Stimulated activated naive CD8-positive, alpha-beta T cell treated with anti-CD3 and anti-CD28 coated beads, Interleukin-15, amount 100 ng/mL, for 72 hours (primary cell): ENCODE data around the gene LONP2.
"Not testable (repeated sequence)": the region's sequence is repeated elsewhere in the genome, so short reads cannot be mapped to it uniquely, and the experiment has no call there.

ENCODE experiments used
- ATAC-seq: fragments of 150-1000 bp; cut with Tn5 transposase; 2 replicates; pipeline ENCODE4 v1.10.0; 2021; ENCODE audit warnings: mild to moderate bottlenecking, moderate library complexity
- DNase-seq, 2 donors: peaks; one replicate each; pipeline ENCODE4 v3.0.0; 2021 to 2022
- H3K27ac Mint-ChIP-seq, 2 donors: one replicate each; pipeline ENCODE4 v1.8.0; 2022; ENCODE audit warnings: mild to moderate bottlenecking in 2 of 2, mixed read lengths in 2 of 2, moderate library complexity in 2 of 2
- H3K27me3 Mint-ChIP-seq: one replicate; pipeline ENCODE4 v1.8.0; 2022; ENCODE audit warnings: mixed read lengths
- H3K4me1 Mint-ChIP-seq: one replicate; pipeline ENCODE4 v1.8.0; 2022; ENCODE audit warnings: mild to moderate bottlenecking, mixed read lengths
- H3K4me3 Mint-ChIP-seq, 2 donors: one replicate each; pipeline ENCODE4 v1.8.0; 2022; ENCODE audit warnings: mild to moderate bottlenecking in 2 of 2, mixed read lengths in 2 of 2, moderate library complexity in 1 of 2
- H3K9me3 Mint-ChIP-seq, 2 donors: one replicate each; pipeline ENCODE4 v1.8.0; 2022; ENCODE audit warnings: mixed read lengths in 2 of 2

LONP2 gene

DNA sequence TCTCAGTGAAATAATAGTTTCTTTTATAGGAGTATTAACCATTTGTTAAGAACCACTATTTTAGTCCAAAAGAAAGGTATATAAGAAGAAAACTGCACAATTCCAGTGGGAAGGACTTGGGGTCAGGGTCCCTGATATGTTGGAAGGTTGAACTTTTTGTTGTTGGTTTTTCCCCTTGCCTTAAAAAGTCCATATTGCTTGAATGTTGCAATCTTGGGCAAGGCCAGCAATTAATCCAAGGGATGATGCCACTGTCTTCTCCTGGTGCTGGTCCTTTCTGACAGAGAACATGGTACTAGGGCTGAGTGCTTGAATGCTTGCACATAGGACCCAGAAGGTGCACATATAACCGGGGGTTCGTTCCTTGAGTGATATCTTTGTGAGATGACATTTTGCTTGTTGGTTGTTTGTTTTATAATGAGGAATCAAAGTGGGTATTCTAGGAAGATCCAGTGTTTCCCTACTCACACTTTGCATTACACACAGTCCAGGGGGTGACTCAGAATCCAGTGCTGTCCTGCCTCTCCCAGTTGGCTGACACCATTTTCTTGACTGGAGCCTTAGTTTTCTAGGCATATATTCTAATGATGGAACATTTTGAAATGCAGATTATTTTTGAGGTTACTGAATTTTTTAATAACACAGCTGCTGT is 86.2 kb downstream of the LONP2 start:
- no peaks in the 10 kb centered on the region for H3K27me3 Mint-ChIP-seq
- H3K4me1 Mint-ChIP-seq, result peaks cover 13% of the 10 kb centered on the region
- DNase-seq, result no peak
- H3K27ac Mint-ChIP-seq, result no peak overlapping the region
- no peak overlapping the region for H3K4me3 Mint-ChIP-seq
- no peaks in the 10 kb centered on the region for H3K9me3 Mint-ChIP-seq
- ATAC-seq, result no peak

DNA sequence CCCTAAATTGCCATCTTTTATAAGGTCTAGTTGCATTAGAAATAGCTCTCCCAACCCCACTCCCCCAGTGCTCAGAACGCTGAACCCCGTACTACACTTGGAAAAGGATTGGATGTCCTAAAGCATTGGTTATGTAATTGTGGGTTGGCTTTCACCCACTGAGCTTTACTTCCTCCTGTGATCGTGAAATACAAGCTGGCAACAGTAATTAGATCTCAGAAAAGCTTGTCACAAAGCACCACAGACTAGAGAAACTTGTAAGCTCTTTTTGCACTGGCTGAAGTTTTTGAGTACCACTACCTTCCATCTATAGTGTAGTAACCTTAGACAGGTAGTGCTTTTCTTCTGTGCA is 86.7 kb downstream of the LONP2 start:
- DNase-seq (no peak), ATAC-seq (no peak)
- H3K27me3 Mint-ChIP-seq, result no peaks in the 10 kb centered on the region
- H3K9me3 Mint-ChIP-seq, result no peaks in the 10 kb centered on the region
- no peak overlapping the region for H3K27ac Mint-ChIP-seq
- peaks cover 13% of the 10 kb centered on the region for H3K4me1 Mint-ChIP-seq
- no peak overlapping the region for H3K4me3 Mint-ChIP-seq

DNA sequence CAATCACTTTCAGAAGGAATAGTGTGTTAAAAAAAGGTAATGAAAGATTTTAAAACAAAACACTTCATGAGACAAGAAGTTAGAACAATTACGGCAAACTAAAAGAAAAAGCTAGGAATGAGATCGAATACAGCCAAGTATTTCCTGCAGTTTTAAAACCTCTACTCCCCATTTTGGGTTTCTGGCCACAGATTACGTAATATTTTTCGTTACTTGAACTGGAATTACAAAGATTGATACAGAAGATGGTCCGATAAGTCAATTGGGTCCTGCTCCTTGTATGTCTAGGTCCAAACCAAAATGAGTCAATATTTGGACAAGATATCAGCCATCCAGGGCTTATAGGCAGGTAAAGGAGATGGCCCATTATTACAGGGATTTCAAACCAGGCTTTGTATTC is 88.9 kb downstream of the LONP2 start:
- Mint-ChIP-seq H3K4me3 (no peak overlapping the region), H3K27me3 (no peaks in the 10 kb centered on the region), H3K27ac (no peak overlapping the region), H3K9me3 (no peaks in the 10 kb centered on the region), H3K4me1 (peaks cover 7% of the 10 kb centered on the region)
- no peak for DNase-seq
- ATAC-seq, result no peak

DNA sequence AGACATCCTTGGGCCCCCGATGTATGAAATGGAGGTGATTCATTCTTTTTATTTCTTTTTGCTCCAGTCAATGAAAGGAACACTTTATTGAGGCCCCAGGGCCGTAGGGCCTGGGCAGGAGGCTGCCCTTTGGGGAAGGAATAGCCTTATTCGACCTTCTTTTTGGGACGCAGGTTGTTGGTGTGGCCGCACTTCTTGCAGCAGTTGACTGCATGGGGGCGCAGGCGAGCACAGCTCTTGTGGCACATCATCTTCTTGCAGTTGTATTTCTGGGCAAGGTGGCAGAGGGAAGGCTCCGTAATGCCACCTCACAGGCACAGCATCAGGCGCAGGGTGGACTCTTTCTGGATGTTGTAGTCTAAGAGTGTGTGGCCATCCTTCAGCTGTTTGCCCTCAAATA is 90.2 kb downstream of the LONP2 start:
- ATAC-seq, result no peak
- Mint-ChIP-seq H3K27ac (peak overlapping the region in 1 of 2 donors; percentile 72), H3K4me3 (no peak overlapping the region), H3K9me3 (no peaks in the 10 kb centered on the region), H3K27me3 (no peaks in the 10 kb centered on the region), H3K4me1 (peaks cover 7% of the 10 kb centered on the region)
- no peak for DNase-seq

DNA sequence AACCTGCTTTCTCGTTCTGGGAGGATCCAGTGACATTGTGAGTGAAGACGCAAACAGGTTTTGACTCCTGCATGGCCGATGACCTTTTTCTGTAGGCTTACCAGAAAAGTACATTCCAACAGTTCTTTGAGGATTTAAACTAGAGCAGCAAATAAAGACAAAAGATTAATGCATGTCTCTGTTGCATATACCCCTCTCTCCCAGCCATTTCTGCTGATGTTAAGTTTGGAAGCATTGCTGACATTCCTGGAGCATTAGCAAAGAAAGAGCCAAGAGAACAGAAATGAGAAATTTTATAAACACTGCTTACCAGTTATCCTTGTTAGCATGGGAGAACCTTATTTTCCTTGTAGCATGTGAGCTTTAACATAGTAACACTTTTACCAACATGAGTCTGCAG is 91.9 kb downstream of the LONP2 start:
- Mint-ChIP-seq H3K4me1 (peaks cover 6% of the 10 kb centered on the region), H3K27me3 (no peaks in the 10 kb centered on the region), H3K27ac (no peak overlapping the region), H3K9me3 (no peaks in the 10 kb centered on the region), H3K4me3 (no peak overlapping the region)
- ATAC-seq, result no peak
- no peak for DNase-seq

DNA sequence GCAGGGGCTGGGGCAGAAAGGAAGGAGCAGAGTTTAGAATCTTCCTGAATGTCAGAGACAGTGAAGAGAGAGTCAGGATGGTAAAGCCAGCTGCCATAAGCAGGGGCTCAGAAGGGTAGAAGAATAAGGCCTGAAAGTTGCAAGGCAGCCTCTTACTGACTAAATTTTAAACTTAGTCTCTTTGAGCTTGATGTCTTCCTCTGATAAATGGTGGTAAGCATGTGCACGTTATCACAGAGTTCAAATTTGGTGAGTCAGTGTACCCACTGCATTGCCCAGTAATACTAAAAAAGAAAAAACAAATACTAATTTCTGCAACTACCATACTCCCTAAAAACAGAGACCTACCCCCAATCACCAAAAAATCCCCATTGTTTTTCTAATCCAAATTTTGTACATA is 96.0 kb downstream of the LONP2 start:
- no peak overlapping the region for H3K4me3 Mint-ChIP-seq
- ATAC-seq, result no peak
- peak overlapping the region in 1 of 2 donors; percentile 57 for H3K27ac Mint-ChIP-seq
- DNase-seq, result no peak
- peaks cover 6% of the 10 kb centered on the region for H3K4me1 Mint-ChIP-seq
- no peaks in the 10 kb centered on the region for H3K27me3 Mint-ChIP-seq
- H3K9me3 Mint-ChIP-seq, result no peaks in the 10 kb centered on the region

DNA sequence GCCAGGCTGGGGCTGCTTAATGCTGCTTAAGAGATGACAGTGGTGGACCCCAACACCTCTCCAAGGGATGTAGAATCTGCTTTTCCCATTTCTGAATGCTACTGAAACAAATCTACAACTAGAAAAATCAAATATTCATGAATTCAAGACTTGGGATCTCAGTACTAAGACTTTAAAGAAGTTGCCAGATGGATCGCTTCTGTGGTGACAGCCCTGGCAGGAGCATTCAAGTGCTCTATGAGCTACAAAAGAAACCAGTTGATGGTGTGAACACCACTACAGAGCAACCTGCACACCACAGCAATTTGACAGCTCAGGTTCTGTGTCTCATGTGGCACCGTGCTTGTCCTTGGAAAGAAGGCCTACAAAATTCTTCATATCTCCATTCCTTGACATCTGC is 98.5 kb downstream of the LONP2 start:
- no peaks in the 10 kb centered on the region for H3K27me3 Mint-ChIP-seq
- DNase-seq (no peak), ATAC-seq (no peak)
- H3K4me1 Mint-ChIP-seq, result peaks cover 12% of the 10 kb centered on the region
- no peak overlapping the region for H3K4me3 Mint-ChIP-seq
- H3K9me3 Mint-ChIP-seq, result no peaks in the 10 kb centered on the region
- no peak overlapping the region for H3K27ac Mint-ChIP-seq

DNA sequence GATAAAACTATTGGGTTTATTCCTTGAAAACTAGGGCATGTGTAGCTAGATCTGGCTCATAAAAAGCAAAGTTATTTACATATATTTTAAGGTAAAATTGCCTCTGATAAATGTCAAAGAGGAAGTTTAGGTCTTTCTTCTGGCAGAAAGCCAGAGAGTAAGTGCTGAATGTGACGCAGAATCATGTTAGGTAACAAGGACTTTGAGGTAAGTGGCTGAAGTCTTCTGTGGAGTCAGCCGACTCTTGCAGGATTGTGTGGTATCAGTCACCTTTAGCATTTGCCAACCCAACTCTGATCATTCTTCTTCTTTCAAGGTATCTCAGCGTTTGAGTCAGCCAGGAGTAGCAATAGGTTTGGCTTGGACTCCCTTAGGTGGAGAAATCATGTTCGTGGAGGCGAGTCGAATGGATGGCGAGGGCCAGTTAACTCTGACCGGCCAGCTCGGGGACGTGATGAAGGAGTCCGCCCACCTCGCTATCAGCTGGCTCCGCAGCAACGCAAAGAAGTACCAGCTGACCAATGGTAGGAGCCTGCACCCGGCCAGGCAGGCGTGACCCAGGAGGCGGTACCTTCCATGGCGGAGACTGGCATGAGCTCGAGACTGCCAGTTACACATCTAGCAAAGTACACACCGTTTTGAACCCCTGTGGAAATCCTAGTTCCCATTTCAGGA is 103.2 kb downstream of the LONP2 start:
- H3K4me1 Mint-ChIP-seq, result peaks cover 6% of the 10 kb centered on the region
- peak; percentile 53 for ATAC-seq

DNA sequence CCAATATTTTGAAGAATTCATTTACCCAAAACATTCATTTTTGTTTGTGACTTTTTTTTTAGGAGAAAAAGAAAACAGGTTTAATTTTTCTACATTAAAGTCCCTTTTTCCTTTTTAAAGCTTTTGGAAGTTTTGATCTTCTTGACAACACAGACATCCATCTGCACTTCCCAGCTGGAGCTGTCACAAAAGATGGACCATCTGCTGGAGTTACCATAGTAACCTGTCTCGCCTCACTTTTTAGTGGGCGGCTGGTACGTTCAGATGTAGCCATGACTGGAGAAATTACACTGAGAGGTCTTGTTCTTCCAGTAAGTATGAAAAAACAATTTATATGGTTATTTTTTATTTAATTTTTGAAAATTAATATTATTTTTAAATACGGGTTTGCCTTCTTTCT is 103.9 kb downstream of the LONP2 start:
- Mint-ChIP-seq H3K27ac (no peak overlapping the region), H3K4me3 (no peak overlapping the region), H3K27me3 (no peaks in the 10 kb centered on the region), H3K9me3 (no peaks in the 10 kb centered on the region), H3K4me1 (peaks cover 6% of the 10 kb centered on the region)
- ATAC-seq, result no peak
- no peak for DNase-seq

More for the DNA sequence above, 103.2 kb downstream of the LONP2 start:
- no peaks in the 10 kb centered on the region for H3K27me3 Mint-ChIP-seq
- no peak overlapping the region for H3K4me3 Mint-ChIP-seq
- DNase-seq, result no peak
- H3K9me3 Mint-ChIP-seq, result no peaks in the 10 kb centered on the region
- no peak overlapping the region for H3K27ac Mint-ChIP-seq

DNA sequence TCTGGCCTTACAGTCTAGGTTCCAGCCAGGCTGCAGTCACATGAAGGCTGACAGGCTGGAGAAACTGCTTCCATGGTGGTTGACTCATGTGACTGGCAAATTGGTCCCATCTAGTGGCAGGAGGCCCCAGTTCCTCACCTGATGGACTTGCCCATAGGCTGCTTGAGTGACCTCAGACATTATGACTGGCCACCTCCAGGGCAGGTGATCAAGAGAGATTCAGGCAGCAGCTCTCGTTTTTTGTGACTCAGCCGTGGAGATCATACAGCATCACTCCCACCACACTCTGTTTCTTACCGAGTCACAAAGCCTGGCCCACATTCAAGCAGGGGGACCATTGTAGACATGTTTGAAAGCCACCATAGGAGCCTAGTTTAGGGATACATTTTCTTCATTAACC is 106.6 kb downstream of the LONP2 start:
- H3K4me1 Mint-ChIP-seq, result peaks cover 29% of the 10 kb centered on the region
- ATAC-seq, result peak; percentile 32
- no peaks in the 10 kb centered on the region for H3K27me3 Mint-ChIP-seq
- H3K9me3 Mint-ChIP-seq, result no peaks in the 10 kb centered on the region
- DNase-seq, result peak in 1 of 2 donors; percentile 24
- H3K4me3 Mint-ChIP-seq, result no peak overlapping the region
- H3K27ac Mint-ChIP-seq, result no peak overlapping the region

DNA sequence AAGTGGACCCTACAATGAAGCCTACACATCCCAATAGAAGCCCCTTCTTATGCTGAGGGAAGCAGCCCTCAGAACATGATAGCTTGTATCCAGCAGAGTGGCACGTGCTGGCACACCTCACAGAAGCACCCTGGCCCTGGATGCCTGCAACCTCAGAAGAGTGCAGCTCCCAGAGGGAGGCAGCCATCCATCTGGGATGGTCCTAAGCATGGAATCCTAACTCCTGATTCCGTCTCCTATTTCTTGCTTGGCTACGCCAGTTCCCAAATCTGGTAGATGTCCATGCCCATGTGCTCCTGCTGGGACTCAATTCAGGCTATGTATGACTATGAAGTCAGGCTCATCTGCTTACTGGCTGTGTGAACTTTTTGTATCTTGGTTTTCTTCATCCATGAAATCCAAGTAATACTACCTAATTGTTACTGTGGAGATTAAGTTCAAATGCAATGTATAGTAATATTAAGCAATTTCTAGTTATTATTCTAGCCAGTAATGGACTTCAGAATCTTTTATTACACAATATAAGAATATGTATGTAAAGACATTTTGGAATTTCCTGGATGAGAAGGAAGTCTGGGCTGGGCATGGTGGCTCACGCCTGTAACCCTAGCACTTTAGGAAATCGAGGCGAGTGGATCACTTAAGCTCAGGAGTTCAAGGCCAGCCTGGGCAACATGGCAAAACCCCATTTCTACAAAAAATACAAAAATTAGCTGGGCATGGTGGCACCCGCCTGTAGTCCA is 108.7 kb downstream of the LONP2 start:
- ATAC-seq, result no peak
- no peaks in the 10 kb centered on the region for H3K27me3 Mint-ChIP-seq
- H3K4me1 Mint-ChIP-seq, result peaks cover 29% of the 10 kb centered on the region
- H3K4me3 Mint-ChIP-seq, result no peak overlapping the region
- DNase-seq, result no peak
- no peaks in the 10 kb centered on the region for H3K9me3 Mint-ChIP-seq
- H3K27ac Mint-ChIP-seq, result peak overlapping the region in 1 of 2 donors; percentile 78

DNA sequence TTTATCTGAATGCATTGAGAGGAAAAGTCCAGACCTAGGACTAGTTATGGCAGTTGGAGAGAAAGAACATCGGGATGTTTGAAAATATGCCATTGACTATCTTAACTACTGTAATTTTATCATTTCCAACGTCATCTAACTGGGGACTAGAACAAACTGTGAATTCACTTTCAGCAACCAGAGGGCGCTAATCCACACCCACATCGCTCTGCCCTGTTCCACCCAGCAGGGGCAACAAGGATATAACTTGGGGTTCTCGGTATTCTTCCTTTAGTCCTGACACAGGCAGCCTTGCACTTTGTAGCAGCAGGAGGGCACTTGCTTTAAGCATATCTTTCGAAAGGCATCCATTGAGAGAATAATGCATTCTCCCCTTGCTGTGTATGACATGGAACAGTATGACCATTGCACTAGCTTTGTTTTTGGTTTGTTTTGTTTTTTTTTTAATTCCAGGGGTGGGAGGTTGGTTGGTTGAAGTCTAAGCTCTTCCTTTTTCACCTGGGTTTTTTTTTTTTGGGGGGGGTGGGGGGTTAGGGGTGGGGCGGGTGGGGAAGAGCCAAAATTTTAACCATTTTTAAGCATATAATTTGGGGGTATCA is 109.6 kb downstream of the LONP2 start:
- H3K27ac Mint-ChIP-seq, result peak overlapping the region in 1 of 2 donors; percentile 78
- no peaks in the 10 kb centered on the region for H3K27me3 Mint-ChIP-seq
- H3K4me3 Mint-ChIP-seq, result no peak overlapping the region
- peak; percentile 80 for ATAC-seq
- DNase-seq, result peak; percentile 66 to 67
- H3K9me3 Mint-ChIP-seq, result no peaks in the 10 kb centered on the region
- peaks cover 36% of the 10 kb centered on the region for H3K4me1 Mint-ChIP-seq

DNA sequence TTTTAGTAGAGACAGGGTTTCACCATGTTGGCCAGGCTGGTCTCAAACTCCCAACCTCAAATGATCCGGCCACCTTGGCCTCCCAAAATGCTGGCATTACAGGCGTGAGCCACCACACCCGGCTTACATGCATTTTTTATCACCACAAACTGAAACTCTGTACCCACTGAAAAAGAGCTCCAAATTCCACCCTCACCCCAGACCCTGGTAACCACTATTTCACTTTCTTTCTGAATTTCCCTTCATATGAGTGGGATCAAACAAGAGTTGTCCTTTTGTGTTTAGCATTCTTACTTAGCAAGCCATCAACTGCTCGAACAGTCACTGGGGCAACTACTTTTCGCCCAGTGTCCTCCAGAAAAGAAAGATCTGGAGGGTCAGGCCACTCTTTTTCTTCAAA is 110.3 kb downstream of the LONP2 start:
- Mint-ChIP-seq H3K4me3 (peak overlapping the region in 1 of 2 donors; percentile 5), H3K4me1 (peaks cover 36% of the 10 kb centered on the region)
- H3K27me3 Mint-ChIP-seq, H3K9me3 Mint-ChIP-seq, H3K27ac Mint-ChIP-seq: not testable (repeated sequence)
- ATAC-seq (peak; percentile 81), DNase-seq (peak; percentile 13 to 53)

DNA sequence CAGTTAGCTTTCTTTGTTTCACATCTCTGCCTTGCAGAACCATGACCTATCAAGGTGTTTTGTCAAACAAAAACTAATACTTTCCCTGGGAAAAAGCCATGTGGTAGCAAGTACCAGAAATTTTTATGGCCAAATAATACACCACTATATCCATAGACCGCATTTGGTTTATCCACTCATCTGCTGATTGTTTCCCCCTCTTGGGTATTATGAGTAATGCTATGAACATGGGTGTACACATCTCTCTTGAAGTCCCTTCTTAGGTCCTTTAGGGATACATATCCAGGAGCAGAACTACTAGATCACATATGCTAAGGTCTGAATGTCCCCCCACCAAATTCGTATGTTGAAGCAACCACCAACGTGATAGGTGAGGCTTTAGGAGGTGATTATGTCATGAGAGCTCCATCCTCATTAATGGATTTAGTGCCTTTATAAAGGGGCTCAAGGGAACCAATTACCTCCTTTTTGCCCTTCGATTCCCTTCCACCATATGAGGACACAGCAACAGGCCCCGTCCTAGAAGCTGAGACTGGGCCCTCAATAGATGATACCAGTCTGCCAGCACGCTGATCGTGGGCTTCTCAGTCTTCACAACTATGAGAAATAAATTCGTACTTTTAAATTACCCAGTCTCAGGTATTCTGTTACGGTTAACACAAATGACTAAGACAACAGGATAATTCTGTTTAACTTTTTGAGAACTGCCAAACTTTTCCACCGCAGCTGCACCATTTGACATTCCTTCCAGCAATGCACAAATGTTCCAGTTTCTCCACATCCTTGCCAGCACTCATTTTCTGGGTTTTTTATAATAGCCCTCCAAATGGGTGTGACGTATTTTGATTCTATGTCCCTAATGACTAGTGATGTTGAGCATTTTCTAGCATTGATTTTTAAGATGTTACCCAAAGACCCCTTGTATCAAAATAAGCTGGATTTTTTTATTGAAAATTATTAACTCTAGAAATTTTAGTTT is 111.1 kb downstream of the LONP2 start:
- no peaks in the 10 kb centered on the region for H3K27me3 Mint-ChIP-seq
- no peak for DNase-seq
- peak overlapping the region in 1 of 2 donors; percentile 13 for H3K4me3 Mint-ChIP-seq
- H3K27ac Mint-ChIP-seq, result no peak overlapping the region
- ATAC-seq, result peak; percentile 38
- peaks cover 44% of the 10 kb centered on the region for H3K4me1 Mint-ChIP-seq
- no peaks in the 10 kb centered on the region for H3K9me3 Mint-ChIP-seq
